Neural cell (in vitro differentiated cells): ENCODE results near the gene NOP16.

Source experiments
- CTCF ChIP-seq: fragments of 450-650 bp; IDR thresholded peaks from 2 replicates; pipeline ENCODE4 v1.5.1; 2014; ENCODE audit warnings: antibody characterized with exemption, mild to moderate bottlenecking, moderate library complexity; ENCODE audit not compliant: poor library complexity, severe bottlenecking
- MXI1 ChIP-seq: fragments of 450-650 bp; conservative IDR thresholded peaks from 2 replicates; pipeline ENCODE4 v1.6.1; 2014; ENCODE audit warnings: antibody characterized with exemption, mild to moderate bottlenecking; ENCODE audit not compliant: poor library complexity, severe bottlenecking

GRCh38 chr5:176409765-176410164 lies 21.4 kb upstream of the NOP16 start:
- TF ChIP-seq CTCF: no peak
- no peak for TF ChIP-seq MXI1
